CD4-positive, alpha-beta T cell treated with Interleukin-10 for 1 hour (primary cell): ENCODE measurements around the gene C1QTNF5.

Source experiments
- DNase-seq: peaks from one replicate; pipeline ENCODE4 v3.0.0-alpha.2; 2020

Gene C1QTNF5

GRCh38 chr11:119316729-119317591 is 23.7 kb downstream of the C1QTNF5 start, which contains the start of gene MCAM:
MCAM (minus strand) TSS chr11:119317130; CDS start chr11:119317101, 29 bp downstream.
- no peak for DNase-seq

- no peak for DNase-seq
Measured at GRCh38 chr11:119316016-119316728, 24.5 kb downstream of the C1QTNF5 start.

GRCh38 chr11:119315131-119316015 is 25.3 kb downstream of the C1QTNF5 start:
- peak; percentile 50 for DNase-seq

DNA sequence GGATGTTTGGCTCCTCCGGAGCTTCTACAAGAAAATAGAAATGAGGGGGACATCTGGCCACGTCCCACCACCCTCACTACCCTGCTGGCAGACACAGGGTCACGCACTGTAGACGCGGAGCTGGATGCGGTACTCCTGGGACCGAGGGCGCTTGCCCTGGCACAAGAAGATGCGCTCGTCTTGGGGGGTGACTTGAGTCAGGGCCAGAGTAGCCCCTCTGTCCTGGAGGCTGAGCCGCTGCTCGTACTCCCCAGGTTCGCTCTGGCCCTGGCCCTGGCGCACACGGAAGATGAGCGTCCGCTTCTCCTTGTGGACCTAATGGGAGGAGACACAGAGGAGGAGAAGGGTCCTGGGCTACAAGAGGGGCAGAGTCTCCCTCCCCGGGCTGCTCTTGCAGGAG is 26.0 kb downstream of the C1QTNF5 start:
- DNase-seq = no peak

DNA sequence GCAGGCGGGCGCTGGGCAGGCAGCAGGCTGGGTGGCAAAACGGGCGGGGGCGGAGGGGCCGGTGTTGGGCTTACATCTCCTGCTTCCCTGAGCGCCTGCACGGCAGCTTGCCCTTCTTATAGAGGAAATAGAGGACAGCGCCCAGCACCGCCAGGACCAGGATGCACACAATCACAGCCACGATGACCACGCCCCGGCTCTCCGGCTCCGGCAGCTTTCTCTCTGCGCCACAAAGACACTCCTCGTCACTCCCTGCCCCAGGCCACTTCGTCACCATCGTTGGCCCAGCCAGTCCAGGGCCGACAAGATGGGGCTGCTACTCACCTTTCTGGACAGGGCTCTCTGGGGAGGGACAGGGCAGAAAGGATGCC is 30.0 kb downstream of the C1QTNF5 start:
- DNase-seq = no peak

GRCh38 chr11:119309953-119310681 is 30.6 kb downstream of the C1QTNF5 start:
- no peak for DNase-seq

- DNase-seq = no peak
Measured at GRCh38 chr11:119309411-119309810, 31.3 kb downstream of the C1QTNF5 start.

- no peak for DNase-seq
Measured at GRCh38 chr11:119307974-119308373, 32.7 kb downstream of the C1QTNF5 start.

DNA sequence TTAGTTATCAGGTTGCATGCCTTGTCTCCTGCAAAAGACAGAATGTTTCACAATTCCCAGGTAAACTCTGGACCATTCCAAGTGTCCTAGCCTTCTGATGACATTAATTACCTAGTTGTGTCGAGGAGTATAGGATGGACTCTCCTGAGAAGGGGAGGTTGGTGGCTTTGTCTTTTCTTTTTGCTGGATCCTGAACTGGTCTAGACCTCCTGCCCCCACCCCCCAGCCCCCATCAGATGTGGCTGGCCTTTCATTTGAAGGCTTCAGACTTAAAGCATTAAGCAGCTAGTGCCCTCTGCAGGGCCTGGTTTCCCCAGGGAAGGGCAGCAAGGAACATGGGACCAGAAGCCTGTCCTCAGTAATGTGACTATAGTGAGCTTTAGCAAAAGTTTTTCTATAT is 33.5 kb downstream of the C1QTNF5 start:
- no peak for DNase-seq

- peak; percentile 28 for DNase-seq
Measured at GRCh38 chr11:119306373-119306890, 34.3 kb downstream of the C1QTNF5 start.

GRCh38 chr11:119305556-119306372 is 34.9 kb downstream of the C1QTNF5 start:
- no peak for DNase-seq

GRCh38 chr11:119303227-119303718 is 37.4 kb downstream of the C1QTNF5 start:
- no peak for DNase-seq

- DNase-seq = no peak
Measured at GRCh38 chr11:119300198-119300964, 40.3 kb downstream of the C1QTNF5 start.

- no peak for DNase-seq
Measured at GRCh38 chr11:119299416-119299815, 41.3 kb downstream of the C1QTNF5 start.

DNA sequence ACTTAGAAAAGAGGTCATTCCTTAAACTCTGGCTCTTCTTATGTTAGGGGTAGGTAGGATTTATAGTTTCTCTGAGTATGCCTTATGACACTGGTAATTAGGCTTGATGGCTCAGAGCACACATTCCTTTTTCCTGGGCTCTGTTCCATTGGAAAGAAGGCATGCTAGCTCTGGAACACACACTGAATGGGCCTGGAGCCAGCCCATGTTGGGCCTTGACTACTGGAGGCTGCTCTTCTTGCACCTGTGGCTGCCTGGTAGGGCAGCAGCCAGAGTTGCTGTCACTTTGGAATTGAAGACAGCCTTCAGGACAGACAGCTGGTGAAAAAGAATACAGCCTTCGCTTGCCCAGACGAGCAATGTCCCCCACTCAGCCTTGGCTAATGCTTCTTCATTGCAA is 42.0 kb downstream of the C1QTNF5 start:
- no peak for DNase-seq

- no peak for DNase-seq
Measured at GRCh38 chr11:119297938-119298337, 42.7 kb downstream of the C1QTNF5 start.

DNA sequence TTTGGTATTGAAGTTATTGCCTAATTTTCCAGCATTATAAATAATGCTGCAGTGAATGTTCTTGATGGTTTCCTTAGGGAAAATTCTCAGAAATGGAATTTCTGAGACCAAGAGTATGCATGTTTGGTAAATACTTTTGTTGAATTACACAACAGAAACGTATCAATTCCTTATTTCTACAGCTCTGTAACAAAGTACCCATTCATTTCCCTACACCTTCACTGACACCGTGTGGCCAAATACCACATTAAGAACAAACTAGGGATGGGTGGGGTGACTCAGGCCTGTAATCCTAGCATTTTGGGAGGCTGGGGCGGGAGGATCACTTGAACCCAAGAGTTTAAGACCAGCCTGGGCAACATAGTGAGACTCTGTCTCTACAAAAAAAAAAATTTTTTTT is 45.5 kb downstream of the C1QTNF5 start:
- DNase-seq = no peak

DNA sequence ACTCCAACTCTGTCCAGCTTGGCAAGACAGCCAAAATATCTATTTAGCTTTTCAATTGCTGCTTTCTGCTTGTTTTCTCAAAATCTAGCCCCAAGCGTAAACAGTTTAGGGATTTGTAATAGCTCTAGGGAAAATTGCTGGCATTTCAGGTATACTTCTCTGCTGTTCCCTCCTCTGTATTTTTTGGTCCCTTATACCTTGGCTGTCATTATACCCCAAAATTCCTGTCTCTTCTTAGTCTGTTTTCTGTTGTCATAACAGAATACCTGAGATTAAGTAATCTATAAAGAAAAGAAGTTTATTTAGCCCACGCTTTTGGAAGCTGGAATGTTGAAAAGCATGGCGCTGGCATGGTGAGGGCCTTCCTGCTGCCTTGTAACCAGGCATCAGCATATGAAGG is 47.2 kb downstream of the C1QTNF5 start:
- no peak for DNase-seq

GRCh38 chr11:119290894-119291497 is 49.7 kb downstream of the C1QTNF5 start:
- DNase-seq = no peak
